HEK293 (cell line): ENCODE results near the gene RPL12.

Source experiments
- CTCF ChIP-seq: fragments of 450-650 bp; formaldehyde crosslinking; IDR thresholded peaks from 2 replicates; pipeline ENCODE4 v1.5.1; 2016; ENCODE audit warnings: missing biosample characterization, missing genetic modification characterization
- PATZ1 ChIP-seq: fragments of 450-650 bp; formaldehyde crosslinking; IDR thresholded peaks from 2 replicates; pipeline ENCODE4 v1.5.1; 2016; ENCODE audit warnings: missing biosample characterization, missing genetic modification characterization
- REST ChIP-seq: fragments of 450-650 bp; formaldehyde crosslinking; IDR thresholded peaks from 2 replicates; pipeline ENCODE4 v1.5.1; 2016; ENCODE audit warnings: missing biosample characterization, missing genetic modification characterization
- ZBTB8A ChIP-seq: fragments of 450-650 bp; formaldehyde crosslinking; IDR thresholded peaks from 2 replicates; pipeline ENCODE4 v1.5.1; 2016; ENCODE audit warnings: missing biosample characterization, missing genetic modification characterization

GRCh38 chr9:127458921-127459320 is 7.7 kb upstream of the RPL12 start:
- TF ChIP-seq CTCF (tag by site-specific recombination) (no peak), ZBTB8A (tag by site-specific recombination) (no peak), PATZ1 (tag by site-specific recombination) (no peak), REST (tag by site-specific recombination) (no peak)
